Loucy (cell line): ENCODE results near the gene ST8SIA1.

Experiments
- EZH2phosphoT487 ChIP-seq: fragments of 200-600 bp; IDR thresholded peaks from 2 replicates; pipeline ENCODE4 v1.6.1; 2018; ENCODE audit warnings: antibody characterized with exemption, mild to moderate bottlenecking, moderate library complexity, borderline replicate concordance
- TF ChIP-seq, protein P1 (sequence below): fragments of 200-600 bp; sonication (generic); conservative IDR thresholded peaks from 2 replicates; pipeline ENCODE4 v1.5.1; 2014; ENCODE audit warnings: mild to moderate bottlenecking, antibody characterized with exemption, low read length

DNA sequence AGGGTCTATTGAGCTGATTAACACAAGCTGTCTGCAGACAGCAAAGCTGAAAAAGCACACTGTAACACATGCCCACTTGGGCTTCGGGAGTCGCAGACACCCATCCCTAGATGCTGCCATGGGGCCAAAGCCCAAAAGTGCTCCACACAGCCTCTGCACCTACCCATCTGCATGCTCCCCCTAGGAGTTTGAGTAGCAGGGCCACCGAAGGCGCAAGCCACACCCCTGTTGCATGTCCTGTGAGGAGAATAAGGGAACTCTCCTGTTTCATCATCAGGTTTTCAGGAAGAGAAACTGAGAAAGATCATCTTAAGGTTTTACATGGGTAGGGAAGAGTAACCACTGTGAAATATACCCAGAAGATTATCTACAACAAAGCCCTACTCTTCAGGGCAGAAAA is 5.6 kb upstream of the ST8SIA1 start:
- TF ChIP-seq, protein P1, sequence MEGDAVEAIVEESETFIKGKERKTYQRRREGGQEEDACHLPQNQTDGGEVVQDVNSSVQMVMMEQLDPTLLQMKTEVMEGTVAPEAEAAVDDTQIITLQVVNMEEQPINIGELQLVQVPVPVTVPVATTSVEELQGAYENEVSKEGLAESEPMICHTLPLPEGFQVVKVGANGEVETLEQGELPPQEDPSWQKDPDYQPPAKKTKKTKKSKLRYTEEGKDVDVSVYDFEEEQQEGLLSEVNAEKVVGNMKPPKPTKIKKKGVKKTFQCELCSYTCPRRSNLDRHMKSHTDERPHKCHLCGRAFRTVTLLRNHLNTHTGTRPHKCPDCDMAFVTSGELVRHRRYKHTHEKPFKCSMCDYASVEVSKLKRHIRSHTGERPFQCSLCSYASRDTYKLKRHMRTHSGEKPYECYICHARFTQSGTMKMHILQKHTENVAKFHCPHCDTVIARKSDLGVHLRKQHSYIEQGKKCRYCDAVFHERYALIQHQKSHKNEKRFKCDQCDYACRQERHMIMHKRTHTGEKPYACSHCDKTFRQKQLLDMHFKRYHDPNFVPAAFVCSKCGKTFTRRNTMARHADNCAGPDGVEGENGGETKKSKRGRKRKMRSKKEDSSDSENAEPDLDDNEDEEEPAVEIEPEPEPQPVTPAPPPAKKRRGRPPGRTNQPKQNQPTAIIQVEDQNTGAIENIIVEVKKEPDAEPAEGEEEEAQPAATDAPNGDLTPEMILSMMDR = no peak
- no peak for TF ChIP-seq EZH2phosphoT487
